CD4-positive, alpha-beta memory T cell (primary cell): ENCODE results near the gene CALML5. TPM values are rescaled to one million over a fixed set of nuclear protein-coding genes. Genes with fewer than 3 reads are reported as not detected.
A peak's percentile ranks its signal among the peaks of the same experiment; 100 is the strongest.

Experiments
- CTCF ChIA-PET: fragments of 350-600 bp; sonication (Branson Sonifier 250); formaldehyde crosslinking; loops from one replicate; lab custom pipeline; 2021; ENCODE audit warnings: inconsistent platforms; ENCODE audit not compliant: partially characterized antibody; lab: Charles Lee
- POLR2A ChIA-PET: fragments of 350-600 bp; sonication (Branson Sonifier 250); formaldehyde crosslinking; loops from one replicate; lab custom pipeline; 2021; ENCODE audit not compliant: partially characterized antibody; lab: Charles Lee
- DNase-seq, 5 donors: peaks; one replicate each; pipeline versions ENCODE4 v3.0.0 to v3.0.0-alpha.2; 2020 to 2022; ENCODE audit warnings: mixed read lengths in 1 of 5
- H3K27ac ChIP-seq: one replicate; pipeline ENCODE4 v1.7.0; 2013; ENCODE audit warnings: low read depth, low read length
- H3K27me3 ChIP-seq: 2 replicates; pipeline ENCODE4 v1.7.0; 2013; ENCODE audit warnings: mild to moderate bottlenecking, low read length, moderate library complexity; ENCODE audit not compliant: insufficient read depth
- H3K36me3 ChIP-seq: 2 replicates; pipeline ENCODE4 v1.7.0; 2013; ENCODE audit warnings: mild to moderate bottlenecking, low read length, moderate library complexity; ENCODE audit not compliant: insufficient read depth
- H3K4me1 ChIP-seq: 2 replicates; pipeline ENCODE4 v1.7.0; 2013; ENCODE audit warnings: mild to moderate bottlenecking, low read length, moderate library complexity; ENCODE audit not compliant: insufficient read depth
- H3K4me3 ChIP-seq, 2 donors: one replicate each; pipeline ENCODE4 v1.7.0; 2013; ENCODE audit warnings: low read length in 2 of 2, mild to moderate bottlenecking in 1 of 2
- H3K9me3 ChIP-seq, 2 donors: one replicate each; pipeline ENCODE4 v1.7.0; 2013; ENCODE audit warnings: low read length in 2 of 2, control low read depth in 1 of 2; ENCODE audit not compliant: control insufficient read depth in 1 of 2
- H3K27ac Mint-ChIP-seq, 7 donors: one replicate each; pipeline ENCODE4 v1.8.0; 2020 to 2021; ENCODE audit warnings: mixed read lengths in 7 of 7, mild to moderate bottlenecking in 6 of 7, inconsistent platforms in 3 of 7, moderate library complexity in 3 of 7
- H3K27me3 Mint-ChIP-seq, 2 donors: one replicate each; pipeline ENCODE4 v1.8.0; 2020 to 2021; ENCODE audit warnings: mixed read lengths in 2 of 2
- H3K36me3 Mint-ChIP-seq, 2 donors: one replicate each; pipeline ENCODE4 v1.8.0; 2020 to 2021; ENCODE audit warnings: mixed read lengths in 2 of 2, inconsistent platforms in 1 of 2, mild to moderate bottlenecking in 1 of 2
- H3K4me1 Mint-ChIP-seq, 4 donors: one replicate each; pipeline ENCODE4 v1.8.0; 2020 to 2021; ENCODE audit warnings: mixed read lengths in 4 of 4, mild to moderate bottlenecking in 1 of 4
- H3K4me3 Mint-ChIP-seq, 8 donors: one replicate each; pipeline ENCODE4 v1.8.0; 2020 to 2021; ENCODE audit warnings: mixed read lengths in 8 of 8, mild to moderate bottlenecking in 7 of 8, moderate library complexity in 6 of 8, inconsistent platforms in 3 of 8
- H3K9me3 Mint-ChIP-seq, 8 donors: one replicate each; pipeline ENCODE4 v1.8.0; 2020 to 2021; ENCODE audit warnings: mixed read lengths in 8 of 8, mild to moderate bottlenecking in 5 of 8, inconsistent platforms in 3 of 8, moderate library complexity in 1 of 8
- intact Hi-C: fragments of 100-400 bp; cut with micrococcal nuclease; formaldehyde crosslinking; loops from one replicate; pipeline ENCODE4 v1.15.1; 2023
- polyA plus RNA-seq, 2 donors: library from polyadenylated mRNA; unstranded; fragments of 300-500 nt; fragmentation: Illumina TruSeq; gene quantifications; one replicate each; pipeline ENCODE4 v1.2.3, GENCODE V29; 2021
- total RNA-seq, 2 experiments: library from RNA; stranded (reverse); gene quantifications; one replicate each; pipeline ENCODE4 v1.2.3, GENCODE V29; 2021

The CALML5 gene
- total and polyA plus RNA-seq, 4 experiments from 2014 or later = not detected

GRCh38 chr10:5462841-5463293, 36.5 kb downstream of the CALML5 start:
- H3K4me1 Mint-ChIP-seq = peaks cover 1 to 5% (median 2%) of the 10 kb centered on the region in 4 donors
- no peaks in the 10 kb centered on the region for H3K36me3 Mint-ChIP-seq
- no peak overlapping the region for H3K4me3 Mint-ChIP-seq
- no peaks in the 10 kb centered on the region for H3K27me3 ChIP-seq
- no peak overlapping the region for H3K27ac ChIP-seq
- no peaks in the 10 kb centered on the region for H3K9me3 Mint-ChIP-seq
- H3K27me3 Mint-ChIP-seq = peaks cover 0 to 3% of the 10 kb centered on the region in 2 donors
- intact Hi-C loops = no loop called here
- H3K4me1 ChIP-seq = peaks cover 4% of the 10 kb centered on the region
- no peak overlapping the region for H3K27ac Mint-ChIP-seq
- H3K9me3 ChIP-seq = no peaks in the 10 kb centered on the region
- H3K36me3 ChIP-seq = no peaks in the 10 kb centered on the region
- POLR2A ChIA-PET = no interaction called here
- CTCF ChIA-PET = interaction anchor here (0.8 to 2.3 kb wide), 2 partner anchors 158 to 160 kb away, joined by 3 to 8 read pairs; no protein-coding TSS in a partner anchor
- DNase-seq = no peak
- no peak overlapping the region for H3K4me3 ChIP-seq

GRCh38 chr10:5461914-5462840, 37.2 kb downstream of the CALML5 start:
- H3K4me3 ChIP-seq = no peak overlapping the region
- Mint-ChIP-seq H3K4me1 (peaks cover 4 to 7% (median 5%) of the 10 kb centered on the region in 4 donors), H3K27me3 (peaks cover 0 to 3% of the 10 kb centered on the region in 2 donors), H3K36me3 (no peaks in the 10 kb centered on the region), H3K27ac (no peak overlapping the region), H3K4me3 (no peak overlapping the region), H3K9me3 (no peaks in the 10 kb centered on the region)
- H3K36me3 ChIP-seq = no peaks in the 10 kb centered on the region
- DNase-seq = no peak
- no peak overlapping the region for H3K27ac ChIP-seq
- POLR2A ChIA-PET = no interaction called here
- no peaks in the 10 kb centered on the region for H3K27me3 ChIP-seq
- CTCF ChIA-PET = interaction anchor here (0.8 to 2.3 kb wide), 3 partner anchors 159 to 161 kb away, joined by 3 to 10 read pairs (median 8); no protein-coding TSS in a partner anchor
- H3K4me1 ChIP-seq = peaks cover 7% of the 10 kb centered on the region
- intact Hi-C loops = no loop called here
- no peaks in the 10 kb centered on the region for H3K9me3 ChIP-seq

- peaks cover 4 to 7% (median 5%) of the 10 kb centered on the region in 4 donors for H3K4me1 Mint-ChIP-seq
- CTCF ChIA-PET = interaction anchor here (2.2 kb wide), 1 partner anchor 162 kb away, joined by 10 read pairs; no protein-coding TSS in a partner anchor
- peaks cover 3 to 4% of the 10 kb centered on the region in 2 donors for H3K36me3 Mint-ChIP-seq
Observed at GRCh38 chr10:5461203-5461588, 38.2 kb downstream of the CALML5 start.

GRCh38 chr10:5460468-5461202, 38.7 kb downstream of the CALML5 start:
- Mint-ChIP-seq H3K4me3 (no peak overlapping the region), H3K4me1 (peaks cover 4 to 7% (median 5%) of the 10 kb centered on the region in 4 donors), H3K27ac (peak overlapping the region in 1 of 7 donors; percentile 59), H3K36me3 (peaks cover 3 to 6% of the 10 kb centered on the region in 2 donors), H3K27me3 (peaks cover 0 to 3% of the 10 kb centered on the region in 2 donors), H3K9me3 (no peaks in the 10 kb centered on the region)
- intact Hi-C loops = no loop called here
- Histone ChIP-seq H3K36me3 (no peaks in the 10 kb centered on the region), H3K4me3 (no peak overlapping the region), H3K9me3 (no peaks in the 10 kb centered on the region), H3K27me3 (no peaks in the 10 kb centered on the region), H3K4me1 (peaks cover 7% of the 10 kb centered on the region), H3K27ac (no peak overlapping the region)
- ChIA-PET POLR2A (interaction anchor here (1.2 kb wide), 1 partner anchor 13 kb away, joined by 3 read pairs; no protein-coding TSS in a partner anchor), CTCF (interaction anchor here (2.2 kb wide), 1 partner anchor 162 kb away, joined by 10 read pairs; no protein-coding TSS in a partner anchor)
- no peak for DNase-seq

More at GRCh38 chr10:5461203-5461588, 38.2 kb downstream of the CALML5 start:
- Histone ChIP-seq H3K4me1 (peaks cover 7% of the 10 kb centered on the region), H3K27me3 (no peaks in the 10 kb centered on the region), H3K4me3 (no peak overlapping the region), H3K27ac (no peak overlapping the region), H3K36me3 (no peaks in the 10 kb centered on the region), H3K9me3 (no peaks in the 10 kb centered on the region)
- peaks cover 0 to 3% of the 10 kb centered on the region in 2 donors for H3K27me3 Mint-ChIP-seq
- no peaks in the 10 kb centered on the region for H3K9me3 Mint-ChIP-seq
- POLR2A ChIA-PET = interaction anchor here (1.2 kb wide), 1 partner anchor 14 kb away, joined by 3 read pairs; no protein-coding TSS in a partner anchor
- DNase-seq = no peak
- intact Hi-C loops = no loop called here
- no peak overlapping the region for H3K4me3 Mint-ChIP-seq
- peak overlapping the region in 1 of 7 donors; percentile 59 for H3K27ac Mint-ChIP-seq

GRCh38 chr10:5458949-5459747, 40.2 kb downstream of the CALML5 start:
- no peak for DNase-seq
- Histone ChIP-seq H3K27me3 (no peaks in the 10 kb centered on the region), H3K36me3 (no peaks in the 10 kb centered on the region), H3K4me3 (no peak overlapping the region), H3K27ac (no peak overlapping the region), H3K4me1 (peaks cover 7% of the 10 kb centered on the region), H3K9me3 (no peaks in the 10 kb centered on the region)
- peaks cover 3 to 14% of the 10 kb centered on the region in 2 donors for H3K36me3 Mint-ChIP-seq
- H3K27me3 Mint-ChIP-seq = peaks cover 0 to 3% of the 10 kb centered on the region in 2 donors
- peaks cover 4 to 7% (median 5%) of the 10 kb centered on the region in 4 donors for H3K4me1 Mint-ChIP-seq
- ChIA-PET POLR2A (no interaction called here), CTCF (no interaction called here)
- intact Hi-C loops = no loop called here
- no peak overlapping the region for H3K4me3 Mint-ChIP-seq
- no peak overlapping the region for H3K27ac Mint-ChIP-seq
- H3K9me3 Mint-ChIP-seq = no peaks in the 10 kb centered on the region

GRCh38 chr10:5458425-5458824, 40.9 kb downstream of the CALML5 start:
- H3K27ac ChIP-seq = no peak overlapping the region
- POLR2A ChIA-PET = no interaction called here
- no peak overlapping the region for H3K4me3 ChIP-seq
- no peaks in the 10 kb centered on the region for H3K36me3 ChIP-seq
- peaks cover 7% of the 10 kb centered on the region for H3K4me1 ChIP-seq
- no peak for DNase-seq
- Mint-ChIP-seq H3K27me3 (peaks cover 0 to 1% of the 10 kb centered on the region in 2 donors), H3K36me3 (peaks cover 3 to 16% of the 10 kb centered on the region in 2 donors), H3K4me1 (peaks cover 4 to 7% (median 5%) of the 10 kb centered on the region in 4 donors), H3K27ac (no peak overlapping the region), H3K9me3 (no peaks in the 10 kb centered on the region), H3K4me3 (no peak overlapping the region)
- CTCF ChIA-PET = no interaction called here
- H3K27me3 ChIP-seq = no peaks in the 10 kb centered on the region
- intact Hi-C loops = no loop called here
- H3K9me3 ChIP-seq = no peaks in the 10 kb centered on the region
